DND-41 (cell line): ENCODE results near the gene COA7.

ENCODE experiments used
- ATAC-seq: fragments of 200-7000 bp; cut with Tn5 transposase; 3 replicates; pipeline ENCODE4 v1.9.1; 2021; ENCODE audit warnings: low read depth; ENCODE audit not compliant: insufficient read depth
- DNase-seq: peaks from one replicate; pipeline ENCODE4 v3.0.0-alpha.2; 2020
- H2AFZ ChIP-seq: 2 replicates; pipeline ENCODE4 v1.6.0; 2012; ENCODE audit warnings: low read depth, low read length
- H3K27ac ChIP-seq: 2 replicates; pipeline ENCODE4 v1.5.1; 2012; ENCODE audit warnings: low read length, inconsistent platforms
- H3K27me3 ChIP-seq: fragments of 200-600 bp; sonication (generic); 2 replicates; pipeline ENCODE4 v1.6.0; 2012; ENCODE audit warnings: low read length, mild to moderate bottlenecking, inconsistent platforms; ENCODE audit not compliant: insufficient read depth, poor library complexity
- H3K36me3 ChIP-seq: 2 replicates; pipeline ENCODE4 v1.5.1; 2012; ENCODE audit warnings: low read length, inconsistent platforms; ENCODE audit not compliant: insufficient read depth
- H3K4me1 ChIP-seq: 2 replicates; pipeline ENCODE4 v1.5.1; 2012; ENCODE audit warnings: mild to moderate bottlenecking, low read length; ENCODE audit not compliant: insufficient read depth
- H3K4me2 ChIP-seq: 2 replicates; pipeline ENCODE4 v1.6.0; 2012; ENCODE audit warnings: mild to moderate bottlenecking, moderate library complexity, low read length, inconsistent platforms; ENCODE audit not compliant: insufficient read depth
- H3K4me3 ChIP-seq, 2 experiments: fragments of 200-600 bp in 1 of 2; shearing (Covaris generic) in 1 of 2; 2 replicates each; pipeline ENCODE4 v1.5.1; 2012 to 2016; ENCODE audit warnings: inconsistent platforms in 2 of 2, low read length in 2 of 2, mild to moderate bottlenecking in 2 of 2, low read depth in 1 of 2, moderate library complexity in 1 of 2
- H3K79me2 ChIP-seq: 2 replicates; pipeline ENCODE4 v1.6.0; 2012; ENCODE audit warnings: low read length, inconsistent platforms; ENCODE audit not compliant: insufficient read depth
- H3K9ac ChIP-seq: 2 replicates; pipeline ENCODE4 v1.6.0; 2012; ENCODE audit warnings: low read depth, mild to moderate bottlenecking, inconsistent platforms, low read length, moderate library complexity
- H3K9me3 ChIP-seq: 2 replicates; pipeline ENCODE4 v1.5.1; 2012; ENCODE audit warnings: low read length, moderate library complexity, mild to moderate bottlenecking, inconsistent platforms; ENCODE audit not compliant: insufficient read depth, severe bottlenecking
- H4K20me1 ChIP-seq: 2 replicates; pipeline ENCODE4 v1.6.0; 2012; ENCODE audit warnings: low read length; ENCODE audit not compliant: insufficient read depth
- EZH2 ChIP-seq: IDR thresholded peaks from 3 replicates; pipeline ENCODE4 v1.6.1; 2012; ENCODE audit warnings: borderline replicate concordance, low read depth, mild to moderate bottlenecking, moderate library complexity, low read length, inconsistent platforms; ENCODE audit not compliant: severe bottlenecking
- TF ChIP-seq, protein P1 (sequence below): IDR thresholded peaks from 2 replicates; pipeline ENCODE4 v1.5.1; 2012; ENCODE audit warnings: borderline replicate concordance, low read length, moderate library complexity, mild to moderate bottlenecking; ENCODE audit not compliant: poor library complexity, severe bottlenecking; ENCODE audit errors: extremely low read depth

The COA7 gene

GRCh38 chr1:52707927-52708655 is 9.9 kb upstream of the COA7 start:
- H3K9me3 ChIP-seq = no peaks in the 10 kb centered on the region
- no peak for ATAC-seq

GRCh38 chr1:52706941-52707926 is 9.1 kb upstream of the COA7 start:
- H3K27ac ChIP-seq = no peak overlapping the region
- no peak for TF ChIP-seq EZH2
- TF ChIP-seq, protein P1, sequence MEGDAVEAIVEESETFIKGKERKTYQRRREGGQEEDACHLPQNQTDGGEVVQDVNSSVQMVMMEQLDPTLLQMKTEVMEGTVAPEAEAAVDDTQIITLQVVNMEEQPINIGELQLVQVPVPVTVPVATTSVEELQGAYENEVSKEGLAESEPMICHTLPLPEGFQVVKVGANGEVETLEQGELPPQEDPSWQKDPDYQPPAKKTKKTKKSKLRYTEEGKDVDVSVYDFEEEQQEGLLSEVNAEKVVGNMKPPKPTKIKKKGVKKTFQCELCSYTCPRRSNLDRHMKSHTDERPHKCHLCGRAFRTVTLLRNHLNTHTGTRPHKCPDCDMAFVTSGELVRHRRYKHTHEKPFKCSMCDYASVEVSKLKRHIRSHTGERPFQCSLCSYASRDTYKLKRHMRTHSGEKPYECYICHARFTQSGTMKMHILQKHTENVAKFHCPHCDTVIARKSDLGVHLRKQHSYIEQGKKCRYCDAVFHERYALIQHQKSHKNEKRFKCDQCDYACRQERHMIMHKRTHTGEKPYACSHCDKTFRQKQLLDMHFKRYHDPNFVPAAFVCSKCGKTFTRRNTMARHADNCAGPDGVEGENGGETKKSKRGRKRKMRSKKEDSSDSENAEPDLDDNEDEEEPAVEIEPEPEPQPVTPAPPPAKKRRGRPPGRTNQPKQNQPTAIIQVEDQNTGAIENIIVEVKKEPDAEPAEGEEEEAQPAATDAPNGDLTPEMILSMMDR = no peak
- no peaks in the 10 kb centered on the region for H3K4me1 ChIP-seq
- H3K79me2 ChIP-seq = no peaks in the 10 kb centered on the region
- no peak overlapping the region for H3K4me3 ChIP-seq
- DNase-seq (no peak), ATAC-seq (no peak)
- H3K27me3 ChIP-seq = no peaks in the 10 kb centered on the region
- no peak overlapping the region for H3K9ac ChIP-seq
- H3K9me3 ChIP-seq = no peaks in the 10 kb centered on the region
- no peak overlapping the region for H2AFZ ChIP-seq
- H4K20me1 ChIP-seq = no peaks in the 10 kb centered on the region
- H3K36me3 ChIP-seq = no peaks in the 10 kb centered on the region
- H3K4me2 ChIP-seq = no peak overlapping the region

More at GRCh38 chr1:52707927-52708655, 9.9 kb upstream of the COA7 start:
- no peak for DNase-seq
- no peak for TF ChIP-seq EZH2
- TF ChIP-seq, protein P1 = no peak
- no peak overlapping the region for H3K4me3 ChIP-seq
- no peak overlapping the region for H3K9ac ChIP-seq
- no peak overlapping the region for H3K27ac ChIP-seq
- H3K4me1 ChIP-seq = no peaks in the 10 kb centered on the region
- H3K36me3 ChIP-seq = no peaks in the 10 kb centered on the region
- no peaks in the 10 kb centered on the region for H3K79me2 ChIP-seq
- H3K27me3 ChIP-seq = no peaks in the 10 kb centered on the region
- H3K4me2 ChIP-seq = no peak overlapping the region
- no peak overlapping the region for H2AFZ ChIP-seq
- no peaks in the 10 kb centered on the region for H4K20me1 ChIP-seq

DNA sequence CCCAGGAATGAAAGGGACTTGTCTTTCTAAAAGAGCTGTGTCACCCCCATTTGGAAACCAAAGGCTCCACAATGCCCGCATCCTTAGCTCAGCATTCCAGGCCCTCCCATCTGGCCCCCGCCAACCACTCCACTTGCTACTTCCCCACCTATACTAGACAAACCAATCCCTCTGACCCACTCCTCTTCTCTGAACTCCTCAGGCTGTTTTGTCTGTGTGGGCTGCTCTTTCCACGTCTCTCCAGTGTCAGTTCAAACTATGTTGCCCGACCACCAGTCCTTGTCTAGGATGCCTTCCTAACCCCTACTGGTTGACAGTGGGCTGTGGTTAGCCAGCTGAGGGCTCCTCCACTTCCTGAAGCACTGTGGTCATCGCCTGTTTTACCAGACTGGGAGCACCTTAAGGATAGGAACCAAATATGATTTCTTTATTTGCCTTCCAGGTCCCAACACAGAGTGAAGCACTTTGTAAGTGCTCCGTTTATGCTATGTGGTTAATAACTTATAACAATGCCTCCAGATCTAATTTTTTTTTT is 8.1 kb upstream of the COA7 start:
- H3K4me3 ChIP-seq = no peak overlapping the region
- H2AFZ ChIP-seq = no peak overlapping the region; the same call in 1 of the 2 replicates
- H3K36me3 ChIP-seq = no peaks in the 10 kb centered on the region
- TF ChIP-seq, protein P1 = no peak
- no peak for TF ChIP-seq EZH2
- H3K79me2 ChIP-seq = no peaks in the 10 kb centered on the region
- H3K27me3 ChIP-seq = no peaks in the 10 kb centered on the region
- ATAC-seq (peak; percentile 48; the same call in 1 of the 3 replicates), DNase-seq (no peak)
- no peak overlapping the region for H3K4me2 ChIP-seq
- no peaks in the 10 kb centered on the region for H3K9me3 ChIP-seq
- H3K27ac ChIP-seq = no peak overlapping the region
- H3K9ac ChIP-seq = no peak overlapping the region
- H3K4me1 ChIP-seq = no peaks in the 10 kb centered on the region
- H4K20me1 ChIP-seq = no peaks in the 10 kb centered on the region
